Activated T-cell treated with anti-CD3 and anti-CD28 coated beads for 48 hours (primary cell): Measurements from ENCODE around the gene CAVIN1.
"Not testable (repeated sequence)": the region's sequence is repeated elsewhere in the genome, so short reads cannot be mapped to it uniquely, and the experiment has no call there.

Experiments
- DNase-seq: peaks from one replicate; pipeline ENCODE4 v3.0.0-alpha.2; 2020; ENCODE audit warnings: low read depth

The CAVIN1 gene, protein sequence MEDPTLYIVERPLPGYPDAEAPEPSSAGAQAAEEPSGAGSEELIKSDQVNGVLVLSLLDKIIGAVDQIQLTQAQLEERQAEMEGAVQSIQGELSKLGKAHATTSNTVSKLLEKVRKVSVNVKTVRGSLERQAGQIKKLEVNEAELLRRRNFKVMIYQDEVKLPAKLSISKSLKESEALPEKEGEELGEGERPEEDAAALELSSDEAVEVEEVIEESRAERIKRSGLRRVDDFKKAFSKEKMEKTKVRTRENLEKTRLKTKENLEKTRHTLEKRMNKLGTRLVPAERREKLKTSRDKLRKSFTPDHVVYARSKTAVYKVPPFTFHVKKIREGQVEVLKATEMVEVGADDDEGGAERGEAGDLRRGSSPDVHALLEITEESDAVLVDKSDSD

DNA sequence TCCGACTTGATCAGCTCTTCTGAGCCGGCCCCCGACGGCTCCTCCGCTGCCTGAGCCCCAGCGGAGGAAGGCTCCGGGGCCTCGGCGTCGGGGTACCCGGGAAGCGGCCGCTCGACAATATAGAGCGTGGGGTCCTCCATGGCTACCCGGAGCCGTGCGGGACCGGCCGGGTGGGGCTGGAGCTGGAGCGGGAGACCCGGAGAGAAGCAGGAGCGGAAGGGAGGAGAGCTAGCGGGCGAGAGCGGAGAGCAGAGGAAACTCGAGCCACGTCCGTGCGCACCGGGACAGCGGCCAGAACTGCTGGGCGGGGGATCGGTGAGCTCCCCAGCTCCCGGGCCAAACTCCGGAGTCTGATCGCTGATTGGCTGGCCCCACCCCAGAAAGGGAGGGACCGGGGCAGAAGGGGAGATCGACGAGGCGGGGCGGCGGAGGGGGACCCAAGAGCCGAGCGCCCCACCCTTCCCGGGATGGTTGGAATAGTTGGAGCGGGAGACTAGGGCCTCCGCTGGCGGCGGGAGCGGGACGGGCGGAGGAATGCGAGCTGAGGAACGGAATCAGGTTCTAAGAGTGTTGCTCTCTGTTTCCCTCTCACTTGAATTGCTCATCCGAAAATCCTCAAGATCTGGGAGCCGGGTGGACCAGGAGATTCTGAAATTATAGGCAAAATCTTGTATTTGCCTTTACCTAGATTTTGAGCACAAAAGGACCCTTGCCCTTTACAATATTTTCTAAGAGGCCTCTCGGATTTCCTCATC lies at the start of gene CAVIN1:
TSS of gene CAVIN1 (minus strand) at position 299 of the 755 bp plus-strand sequence. CDS start at position 140, 159 bp downstream.
- DNase-seq: peak; percentile 20

DNA sequence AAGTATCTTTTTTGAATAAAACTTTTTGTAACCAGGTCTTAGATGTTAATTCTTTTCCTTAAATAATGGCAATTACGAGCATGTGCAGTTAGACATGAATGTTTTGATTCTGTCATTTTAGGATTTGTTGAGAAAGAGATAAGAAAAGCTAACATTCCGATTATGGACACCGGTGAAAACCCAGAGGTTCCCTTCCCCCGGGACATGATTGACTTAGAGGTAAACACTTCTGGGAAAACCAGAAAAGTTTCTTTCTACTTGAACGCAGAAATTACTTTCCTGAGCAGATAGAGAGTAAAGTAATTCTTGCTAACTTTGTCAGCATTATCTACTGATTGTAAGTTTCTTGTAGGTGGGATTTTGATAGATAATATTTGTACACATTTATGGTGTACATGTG lies 44.8 kb upstream of the CAVIN1 start:
- no peak for DNase-seq

DNA sequence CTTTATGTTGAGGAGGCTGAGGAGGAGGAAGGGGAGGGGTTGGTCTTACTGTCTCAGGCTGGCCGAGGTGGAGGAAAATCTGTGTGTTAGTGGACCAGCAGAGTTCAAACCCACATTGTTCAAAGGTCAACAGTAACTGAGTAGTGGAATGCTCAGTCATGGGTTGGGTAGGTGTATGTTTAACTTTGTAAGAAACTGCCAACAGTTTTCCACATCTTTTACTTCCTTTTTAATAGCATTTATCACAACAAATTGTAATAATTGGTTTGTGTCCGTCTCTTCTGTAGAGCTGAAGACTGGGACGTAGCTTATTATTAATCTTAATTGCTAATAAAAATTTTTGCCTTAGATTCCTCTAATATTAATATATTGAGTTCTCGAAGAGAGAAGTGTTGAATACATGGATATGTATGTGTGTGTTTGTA lies 40.9 kb upstream of the CAVIN1 start:
- DNase-seq: no peak

DNA sequence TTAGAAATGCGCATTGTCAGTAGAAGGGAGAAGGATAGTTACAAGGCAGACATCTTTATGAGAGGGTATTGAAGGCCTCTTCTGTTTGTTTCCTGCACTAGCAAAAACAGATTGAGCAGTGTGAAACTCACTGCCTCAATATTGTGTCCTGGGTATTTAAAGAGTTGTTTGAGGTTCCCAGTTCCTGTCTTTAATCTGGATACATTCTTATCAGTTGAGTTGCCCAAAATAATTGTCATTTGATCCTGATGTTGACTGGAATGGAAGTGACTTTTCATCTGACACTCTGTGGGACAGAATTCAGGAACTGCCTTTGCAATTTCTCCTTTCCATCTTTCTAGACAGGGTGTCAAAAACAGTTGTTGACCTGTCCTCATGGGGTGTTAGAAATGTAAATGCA lies 37.3 kb upstream of the CAVIN1 start:
- no peak for DNase-seq

DNA sequence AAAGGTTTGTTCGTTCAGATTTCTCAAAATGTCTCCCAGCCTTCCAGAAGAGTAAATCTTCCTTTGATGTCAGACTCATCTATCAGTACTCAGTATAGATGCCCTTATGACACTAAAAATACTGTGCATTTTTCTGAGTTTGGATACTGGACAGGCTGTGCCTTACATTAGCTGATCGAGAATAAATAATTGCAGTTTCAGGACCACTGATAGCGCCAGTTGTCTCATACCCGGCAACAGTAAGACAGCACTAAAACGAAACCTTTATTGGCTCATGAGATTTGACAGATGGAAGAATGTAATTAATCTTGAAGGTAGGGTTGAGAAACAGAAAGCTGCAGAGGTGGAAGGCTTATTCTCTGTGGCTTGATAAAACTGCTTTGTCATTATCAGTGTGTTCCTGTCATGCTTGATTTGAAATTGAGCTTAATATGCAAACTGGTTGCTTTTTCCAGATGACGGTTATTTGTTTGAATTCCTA lies 36.8 kb upstream of the CAVIN1 start:
- DNase-seq: no peak

DNA sequence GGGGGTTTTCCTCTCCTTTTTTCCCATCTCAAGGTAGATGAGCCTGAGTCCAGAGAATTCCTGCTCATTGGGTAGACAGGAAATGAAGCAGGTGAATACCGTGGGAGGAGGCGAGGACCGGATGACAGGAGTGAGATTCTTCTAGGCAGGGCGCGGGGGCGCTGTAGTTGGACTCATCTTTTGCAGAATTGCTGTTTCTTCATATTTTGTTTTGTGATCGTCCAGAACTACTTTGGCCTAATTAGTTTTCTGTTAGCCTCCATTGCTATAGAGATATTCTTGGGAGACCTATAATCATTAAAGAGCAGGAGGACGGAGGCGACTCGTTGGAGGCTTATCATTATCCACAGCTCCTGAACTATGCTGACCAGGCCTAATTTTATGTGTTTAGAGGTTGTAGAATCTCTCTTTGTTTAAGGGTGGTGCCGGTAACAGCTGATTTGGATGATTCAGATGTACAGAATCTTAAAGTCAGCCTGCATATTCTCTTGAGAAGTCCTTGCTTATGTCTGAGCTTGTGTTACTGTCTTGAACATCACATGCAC lies 36.3 kb upstream of the CAVIN1 start:
- peak; percentile 22 for DNase-seq

DNA sequence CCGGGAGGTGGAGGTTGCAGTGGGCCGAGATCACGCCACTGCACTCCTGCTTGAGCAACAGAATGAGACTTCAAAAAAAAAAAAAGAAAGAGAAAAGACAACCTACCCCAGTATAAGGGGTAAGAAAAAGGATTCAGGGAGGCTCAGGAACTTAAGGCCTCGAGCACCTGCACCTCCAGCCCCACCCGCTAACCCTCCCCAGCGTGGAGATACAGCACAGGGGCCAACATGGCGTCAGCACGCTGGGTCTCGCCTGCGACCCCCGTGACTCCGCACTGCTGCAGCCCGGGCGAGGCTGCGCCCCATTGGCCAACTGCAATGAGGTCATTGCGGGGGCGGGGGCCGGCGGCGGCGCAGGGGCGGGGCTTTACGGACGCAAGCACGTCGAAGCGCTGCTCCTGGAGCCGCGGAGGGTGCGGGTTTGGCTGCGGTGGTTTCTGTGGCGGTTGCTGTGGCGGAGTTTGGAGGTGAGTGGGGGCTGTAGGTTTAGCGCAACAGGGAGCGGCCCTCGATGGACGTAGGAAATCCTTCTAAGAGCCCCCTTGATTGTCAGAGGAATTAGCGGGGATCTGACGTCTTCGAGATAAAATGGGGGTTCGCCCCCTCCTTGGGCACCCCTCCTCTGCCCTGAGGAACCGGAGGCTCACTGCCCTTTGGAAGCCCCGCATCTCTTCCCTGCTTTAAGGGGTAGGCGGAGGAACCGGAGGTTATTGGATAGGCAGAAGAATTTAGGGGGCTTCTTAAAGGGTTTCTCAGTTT lies 35.6 kb upstream of the CAVIN1 start, which contains the start of gene ATP6V0A1:
TSS of gene ATP6V0A1 (plus strand) at position 382 of the 759 bp plus-strand sequence. CDS start 2,017 bp downstream, outside the sequence.
- peak; percentile 93 for DNase-seq

DNA sequence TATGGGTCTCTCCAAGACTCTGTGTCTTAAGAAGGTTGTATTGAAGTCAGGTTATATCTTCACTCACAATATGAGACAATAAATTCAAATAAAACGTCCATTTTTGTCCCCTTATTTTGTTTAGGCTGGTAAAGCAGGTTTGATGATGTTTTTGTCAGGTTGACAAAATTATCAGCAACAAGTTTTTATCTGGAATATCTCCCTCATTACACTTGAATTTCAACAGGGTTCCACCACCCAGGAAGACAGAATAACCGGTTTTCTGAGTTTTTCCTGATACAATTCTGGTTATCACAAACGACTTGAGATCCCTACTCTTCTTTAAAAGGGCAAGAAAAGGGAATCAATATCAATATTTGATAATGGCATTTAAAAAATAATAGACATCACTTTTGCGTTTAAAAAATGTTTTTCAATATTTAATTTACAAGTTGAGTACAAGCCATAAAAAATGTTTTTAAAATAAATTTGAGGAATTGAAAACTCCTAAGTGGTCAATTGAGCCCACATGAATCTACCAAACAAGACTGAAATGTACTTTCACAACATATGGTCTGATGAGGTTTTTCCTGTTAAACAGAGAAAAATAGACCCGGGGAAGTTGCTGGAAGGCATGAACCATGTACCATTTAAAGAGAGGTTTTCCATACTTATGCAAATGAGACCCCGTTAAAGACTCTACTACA lies 34.2 kb upstream of the CAVIN1 start:
- no peak for DNase-seq

DNA sequence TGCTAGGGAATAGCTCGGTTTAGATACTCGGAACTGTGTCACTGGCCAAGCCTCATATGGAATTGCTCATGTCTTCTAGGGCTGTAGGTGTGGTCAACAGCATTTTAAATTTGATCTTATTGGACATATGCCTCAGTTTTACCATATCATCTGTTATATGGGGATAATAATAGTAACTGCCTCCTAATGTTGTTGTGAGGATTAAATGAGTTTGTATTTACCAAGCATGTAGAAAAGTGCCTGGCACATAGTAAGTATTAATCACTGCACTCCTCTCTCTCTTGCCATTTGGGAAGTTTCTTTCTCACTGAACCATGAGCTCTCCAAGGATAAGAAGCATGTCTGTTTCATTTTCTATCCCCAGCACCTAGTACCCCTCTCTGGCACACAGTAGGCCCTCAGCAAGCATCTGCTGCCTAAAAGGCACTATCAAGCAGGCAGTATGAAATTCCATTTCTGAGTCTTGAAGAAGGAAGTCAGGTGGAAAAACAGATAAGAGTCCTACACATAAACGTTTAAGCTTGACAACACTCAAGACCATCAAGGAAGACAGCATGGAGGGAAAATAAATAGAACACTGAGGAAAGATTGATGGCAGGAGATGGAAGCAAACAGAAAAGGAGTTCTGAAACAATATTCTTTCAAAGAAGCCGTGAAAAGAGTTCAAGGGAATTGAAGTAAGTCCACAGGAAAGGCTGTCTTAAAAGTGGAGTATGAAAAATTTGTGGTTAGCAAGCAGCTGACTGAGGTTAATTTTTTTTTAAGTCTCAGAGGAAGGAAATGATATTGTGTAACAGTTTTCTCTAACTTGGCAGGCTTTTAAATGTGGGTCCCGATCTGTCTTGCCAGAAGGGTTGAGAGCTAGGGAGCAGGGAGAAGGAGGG lies 33.4 kb upstream of the CAVIN1 start:
- no peak for DNase-seq

DNA sequence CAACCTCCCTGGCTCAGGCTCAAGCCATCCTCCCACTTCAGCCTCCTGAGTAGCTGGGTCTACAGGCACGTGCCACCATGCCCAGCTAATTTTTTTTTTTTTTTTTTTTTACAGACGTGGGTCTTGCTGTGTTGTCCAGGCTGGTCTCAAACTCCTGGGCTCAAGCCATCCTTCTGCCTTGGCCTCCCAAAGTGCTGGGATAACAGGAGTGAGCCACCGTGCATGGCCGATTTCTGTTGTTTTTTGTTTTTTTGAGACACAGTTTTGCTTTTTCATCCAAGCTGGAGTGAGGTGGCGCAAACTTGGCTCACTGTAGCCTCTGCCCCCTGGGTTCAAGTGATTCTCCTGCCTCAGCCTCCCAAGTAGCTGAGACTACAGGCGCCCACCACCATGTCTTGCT lies 31.9 kb upstream of the CAVIN1 start:
- not testable (repeated sequence) for DNase-seq

DNA sequence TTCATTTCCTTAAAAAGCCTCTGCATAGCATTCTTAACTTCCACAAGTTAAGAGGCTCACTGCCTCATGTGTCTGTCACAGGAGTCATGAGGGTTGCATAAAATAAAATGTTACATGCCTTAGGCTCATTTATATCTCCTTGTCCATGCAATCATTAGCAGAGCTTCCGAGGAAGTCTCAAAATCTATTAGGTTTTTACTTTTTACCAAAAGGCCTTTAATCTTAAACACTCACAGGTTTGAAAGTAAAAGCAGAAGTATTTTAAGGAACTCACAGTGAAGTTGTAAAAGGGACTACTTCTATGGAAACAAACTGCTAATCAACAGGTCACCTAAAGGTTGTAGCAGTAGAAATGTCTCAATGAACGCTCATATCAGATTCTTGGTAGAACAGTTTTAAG lies 30.4 kb upstream of the CAVIN1 start:
- DNase-seq: no peak

DNA sequence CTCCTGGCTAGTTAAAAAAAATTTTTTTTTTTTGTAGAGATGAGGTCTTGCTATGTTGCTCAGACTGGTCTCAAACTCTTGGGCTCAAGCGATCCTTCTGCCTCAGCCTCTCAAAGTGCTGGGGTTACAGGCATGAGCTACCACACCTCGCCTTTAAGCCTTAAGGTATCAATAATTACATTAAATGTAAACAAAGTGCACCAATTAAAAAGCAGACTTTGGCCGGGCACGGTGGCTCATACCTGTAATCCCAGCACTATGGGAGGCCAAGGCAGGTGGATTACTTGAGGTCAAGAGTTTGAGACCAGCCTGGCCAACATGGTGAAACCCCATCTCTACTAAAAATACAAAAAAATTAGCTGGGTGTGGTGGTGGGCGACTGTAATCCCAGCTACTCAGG lies 28.2 kb upstream of the CAVIN1 start:
- not testable (repeated sequence) for DNase-seq

DNA sequence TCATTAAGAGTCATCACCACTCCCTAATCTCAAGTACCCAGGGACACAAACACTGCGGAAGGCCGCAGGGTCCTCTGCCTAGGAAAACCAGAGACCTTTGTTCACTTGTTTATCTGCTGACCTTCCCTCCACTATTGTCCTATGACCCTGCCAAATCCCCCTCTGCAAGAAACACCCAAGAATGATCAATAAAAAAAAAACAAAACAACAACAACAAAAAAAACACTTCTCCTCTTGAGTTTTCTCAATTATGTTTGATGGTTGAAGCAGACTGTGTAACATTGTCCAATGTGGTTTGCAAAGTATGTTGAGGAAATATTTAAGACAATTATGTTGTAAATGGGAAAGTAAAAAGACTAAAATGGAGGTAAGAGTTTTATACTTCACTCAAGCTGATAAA lies 26.8 kb upstream of the CAVIN1 start:
- not testable (repeated sequence) for DNase-seq

DNA sequence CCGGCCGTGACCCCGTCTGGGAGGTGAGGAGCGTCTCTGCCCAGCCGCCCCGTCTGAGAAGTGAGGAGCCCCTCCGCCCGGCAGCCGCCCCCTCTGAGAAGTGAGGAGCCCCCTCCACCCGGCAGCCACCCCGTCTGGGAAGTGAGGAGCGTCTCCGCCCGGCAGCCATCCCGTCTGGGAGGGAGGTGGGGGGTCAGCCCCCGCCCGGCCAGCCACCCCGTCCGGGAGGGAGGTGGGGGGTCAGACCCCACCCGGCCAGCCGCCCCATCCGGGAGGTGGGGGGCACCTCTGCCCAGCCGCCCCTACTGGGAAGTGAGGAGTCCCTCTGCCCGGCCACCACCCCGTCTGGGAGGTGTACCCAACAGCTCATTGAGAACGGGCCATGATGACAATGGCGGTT lies 26.1 kb upstream of the CAVIN1 start:
- not testable (repeated sequence) for DNase-seq

DNA sequence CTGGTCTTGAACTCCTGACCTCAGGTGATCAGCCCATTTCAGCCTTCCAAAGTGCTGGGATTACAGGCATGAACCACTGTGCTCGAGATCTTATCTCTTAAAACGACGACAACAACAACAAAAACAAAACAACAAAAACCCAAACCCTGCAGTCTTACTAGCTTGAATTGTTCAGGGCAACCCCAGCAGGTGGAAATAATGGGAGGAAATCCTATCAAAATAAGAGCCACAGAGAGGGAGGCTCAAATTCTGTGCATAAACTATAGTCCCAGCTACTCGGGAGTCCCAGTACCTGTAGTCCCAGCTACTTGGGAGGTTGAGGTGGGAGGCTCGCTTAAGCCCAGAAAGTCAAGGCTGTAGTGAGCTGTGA lies 19.1 kb upstream of the CAVIN1 start:
- DNase-seq: no peak

DNA sequence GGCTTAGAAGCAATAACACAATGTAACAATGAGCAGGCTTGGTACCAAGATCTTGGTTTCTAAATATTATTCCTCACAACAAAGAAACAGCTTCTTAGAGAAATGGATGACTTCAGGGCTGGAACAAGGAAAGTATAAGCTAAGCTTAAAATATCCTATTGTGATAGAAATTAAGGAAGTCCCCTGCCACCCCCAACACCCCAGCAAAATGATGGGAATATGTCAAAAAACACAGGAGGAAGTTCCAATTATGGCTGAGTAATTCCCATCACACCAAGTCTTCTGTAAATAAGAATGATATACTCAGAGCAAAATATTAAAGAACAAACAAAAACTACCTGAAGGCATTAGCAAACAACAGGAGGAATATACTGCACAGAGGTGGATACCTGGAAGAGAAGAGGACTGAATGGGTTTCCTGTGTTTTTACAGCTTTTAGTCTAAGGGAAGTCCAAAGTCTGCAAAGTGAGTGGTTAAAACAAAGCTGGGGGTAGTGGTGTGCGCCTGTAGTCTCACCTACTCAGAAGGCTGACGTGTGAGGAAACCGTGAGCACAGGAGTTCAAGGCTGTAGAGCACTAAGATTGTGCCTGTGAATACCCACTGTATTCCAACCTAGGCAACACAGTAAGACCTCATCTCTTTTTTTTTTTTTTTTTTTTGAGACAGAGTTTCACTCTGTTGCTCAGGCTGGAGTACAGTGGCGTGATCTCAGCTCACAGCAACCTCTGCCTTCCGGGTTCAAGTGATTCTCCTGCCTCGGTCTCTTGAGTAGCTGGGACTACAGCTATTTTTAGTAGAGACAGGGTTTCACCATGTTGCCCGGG lies 18.5 kb upstream of the CAVIN1 start:
- DNase-seq: no peak

DNA sequence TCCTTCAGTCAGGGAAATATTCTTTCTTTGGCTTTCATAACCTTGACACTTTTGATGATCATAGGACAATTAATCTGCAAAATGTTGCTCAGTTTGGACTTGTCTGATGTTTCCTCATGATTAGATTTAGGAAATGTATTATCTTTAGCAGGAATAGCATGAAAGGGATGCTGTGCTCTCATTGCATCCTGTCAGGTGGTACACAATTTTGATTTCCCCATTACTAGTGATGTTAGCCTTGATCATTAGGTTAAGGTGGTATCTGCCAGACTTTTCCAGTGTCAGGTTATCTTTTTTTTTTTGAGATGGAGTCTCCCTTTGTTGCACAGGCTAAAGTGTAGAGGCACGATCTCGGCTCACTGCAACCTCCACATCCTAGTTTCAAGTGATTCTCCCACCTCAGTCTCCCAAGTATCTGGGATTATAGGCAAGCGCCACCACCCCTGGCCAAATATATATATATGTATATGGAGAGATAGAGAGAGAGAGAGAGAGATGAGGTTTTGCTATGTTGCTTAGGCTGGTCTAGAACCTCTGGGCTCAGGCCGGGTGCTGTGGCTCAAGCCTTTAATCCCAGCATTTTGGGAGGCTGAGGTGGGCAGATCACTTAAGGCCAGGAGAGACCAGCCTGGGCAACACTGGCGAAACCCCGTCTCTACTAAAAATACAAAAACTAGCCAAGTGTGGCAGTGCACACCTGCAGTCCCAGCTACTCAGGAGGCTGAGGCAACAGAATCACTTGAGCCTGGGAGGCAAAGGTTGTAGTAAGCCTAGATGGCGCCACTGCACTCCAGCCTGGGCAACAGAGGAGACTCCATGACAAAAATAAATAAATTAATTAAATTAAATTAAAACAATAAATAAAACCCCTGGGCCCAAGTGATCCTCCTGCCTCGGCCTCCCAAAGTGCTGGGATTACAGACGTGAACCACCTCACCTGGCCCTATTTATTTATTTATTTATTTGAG lies 15.8 kb upstream of the CAVIN1 start:
- DNase-seq: peak; percentile 21

DNA sequence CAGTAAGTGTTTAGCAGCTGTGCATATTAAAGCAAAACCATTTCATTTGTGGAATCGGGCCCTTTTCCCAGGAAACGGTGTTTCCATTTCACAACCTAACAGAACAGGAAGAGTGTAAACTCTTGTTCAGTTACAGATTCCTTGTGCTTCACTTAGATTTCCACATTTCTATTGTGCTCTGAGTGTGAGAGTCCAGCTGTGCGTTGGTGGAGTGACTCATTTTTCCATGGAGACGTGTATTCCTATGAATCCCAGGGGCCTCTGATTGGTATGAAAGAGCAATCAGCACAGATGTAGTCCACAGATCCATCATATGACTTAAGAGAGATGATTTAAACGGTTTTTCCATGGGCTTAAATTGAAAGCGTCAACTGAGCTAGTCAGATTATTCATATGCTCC lies 13.3 kb upstream of the CAVIN1 start:
- no peak for DNase-seq
